Measurements from ENCODE around the gene RAB11A.

The RAB11A gene

DNA sequence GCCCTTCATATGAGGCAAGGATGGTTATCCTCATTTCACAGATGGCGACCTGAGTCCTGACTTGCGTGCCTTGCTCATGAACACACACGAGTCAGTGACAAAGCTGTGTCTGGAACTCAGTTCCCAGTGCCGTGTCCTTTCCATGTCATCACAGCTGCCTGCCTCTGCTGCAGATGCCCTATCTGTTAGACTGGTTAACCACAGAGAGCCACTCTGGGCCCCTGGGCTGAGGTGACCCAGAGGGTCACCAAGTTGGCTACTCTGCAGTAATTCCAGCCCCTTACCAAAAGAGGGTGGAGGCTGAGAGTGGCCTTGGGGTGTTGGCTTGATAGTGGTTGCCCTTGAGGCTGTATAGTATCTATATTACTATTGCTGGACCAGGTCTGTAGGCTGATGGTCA is 41.0 kb downstream of the RAB11A start:
- H3K9me3 ChIP-seq (ENCODE audit: insufficient read depth, low read depth, low read length): no peaks in the 10 kb centered on the region
- no peak overlapping the region for H3K4me3 ChIP-seq (ENCODE audit: low read length, poor library complexity, severe bottlenecking)
- peaks cover 24% of the 10 kb centered on the region; the same call in 1 of the 2 replicates for H3K36me3 ChIP-seq (ENCODE audit: insufficient read depth, low read length)
- H3K4me2 ChIP-seq (ENCODE audit: low read depth, low read length, poor library complexity, severe bottlenecking): no peak overlapping the region
- no peak overlapping the region for H3K9ac ChIP-seq (ENCODE audit: low read depth, low read length, poor library complexity, severe bottlenecking)
- H3K79me2 ChIP-seq (ENCODE audit: insufficient read depth, low read length): no peaks in the 10 kb centered on the region
- H3K4me1 ChIP-seq (ENCODE audit: insufficient read depth, low read length, poor library complexity, severe bottlenecking): no peaks in the 10 kb centered on the region
- H3F3A ChIP-seq (ENCODE audit: low read depth): no peaks in the 10 kb centered on the region
- no peaks in the 10 kb centered on the region for H4K20me1 ChIP-seq (ENCODE audit: insufficient read depth, low read length, poor library complexity, severe bottlenecking)
- no peaks in the 10 kb centered on the region for H3K9me2 ChIP-seq (replicated peaks; ENCODE audit: low read depth, low read length)
- TF ChIP-seq, protein P1, sequence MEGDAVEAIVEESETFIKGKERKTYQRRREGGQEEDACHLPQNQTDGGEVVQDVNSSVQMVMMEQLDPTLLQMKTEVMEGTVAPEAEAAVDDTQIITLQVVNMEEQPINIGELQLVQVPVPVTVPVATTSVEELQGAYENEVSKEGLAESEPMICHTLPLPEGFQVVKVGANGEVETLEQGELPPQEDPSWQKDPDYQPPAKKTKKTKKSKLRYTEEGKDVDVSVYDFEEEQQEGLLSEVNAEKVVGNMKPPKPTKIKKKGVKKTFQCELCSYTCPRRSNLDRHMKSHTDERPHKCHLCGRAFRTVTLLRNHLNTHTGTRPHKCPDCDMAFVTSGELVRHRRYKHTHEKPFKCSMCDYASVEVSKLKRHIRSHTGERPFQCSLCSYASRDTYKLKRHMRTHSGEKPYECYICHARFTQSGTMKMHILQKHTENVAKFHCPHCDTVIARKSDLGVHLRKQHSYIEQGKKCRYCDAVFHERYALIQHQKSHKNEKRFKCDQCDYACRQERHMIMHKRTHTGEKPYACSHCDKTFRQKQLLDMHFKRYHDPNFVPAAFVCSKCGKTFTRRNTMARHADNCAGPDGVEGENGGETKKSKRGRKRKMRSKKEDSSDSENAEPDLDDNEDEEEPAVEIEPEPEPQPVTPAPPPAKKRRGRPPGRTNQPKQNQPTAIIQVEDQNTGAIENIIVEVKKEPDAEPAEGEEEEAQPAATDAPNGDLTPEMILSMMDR (conservative IDR thresholded peaks at IDR 0.05; ENCODE audit: low read length): no peak
- no peak for TF ChIP-seq EZH2phosphoT487 (IDR thresholded peaks at IDR 0.05; ENCODE audit: borderline replicate concordance)
- H3K27me3 ChIP-seq (ENCODE audit: insufficient read depth, low read length, poor library complexity, severe bottlenecking): no peaks in the 10 kb centered on the region
- H2AFZ ChIP-seq (ENCODE audit: low read length): no peak overlapping the region

DNA sequence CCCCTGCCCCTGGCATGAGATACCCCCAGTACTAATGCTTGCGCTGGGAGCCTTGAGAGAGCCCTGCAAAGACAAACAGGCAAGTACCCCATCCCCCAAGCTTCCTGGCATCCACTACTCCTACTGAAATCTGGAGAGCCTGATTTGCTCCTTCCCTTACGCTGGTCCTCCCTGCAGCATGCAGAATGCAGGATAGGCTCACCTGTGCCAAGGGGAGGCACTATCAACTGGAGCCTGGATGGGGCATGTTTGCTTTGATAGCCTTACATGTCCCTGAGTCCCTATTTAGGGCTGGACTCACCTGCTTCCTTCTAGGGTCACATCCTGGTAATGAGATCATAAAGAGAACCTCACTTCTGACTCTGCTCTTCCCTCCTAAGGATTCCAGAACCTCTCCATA is 42.9 kb downstream of the RAB11A start:
- no peak overlapping the region for H2AFZ ChIP-seq (ENCODE audit: low read length)
- no peaks in the 10 kb centered on the region for H4K20me1 ChIP-seq (ENCODE audit: insufficient read depth, low read length, poor library complexity, severe bottlenecking)
- no peak overlapping the region for H3K4me3 ChIP-seq (ENCODE audit: low read length, poor library complexity, severe bottlenecking)
- no peak overlapping the region for H3K4me2 ChIP-seq (ENCODE audit: low read depth, low read length, poor library complexity, severe bottlenecking)
- TF ChIP-seq EZH2phosphoT487 (IDR thresholded peaks at IDR 0.05; ENCODE audit: borderline replicate concordance): no peak
- TF ChIP-seq, protein P1 (conservative IDR thresholded peaks at IDR 0.05; ENCODE audit: low read length): no peak
- no peaks in the 10 kb centered on the region for H3K4me1 ChIP-seq (ENCODE audit: insufficient read depth, low read length, poor library complexity, severe bottlenecking)
- no peaks in the 10 kb centered on the region for H3K9me2 ChIP-seq (replicated peaks; ENCODE audit: low read depth, low read length)
- H3K9ac ChIP-seq (ENCODE audit: low read depth, low read length, poor library complexity, severe bottlenecking): no peak overlapping the region
- H3F3A ChIP-seq (ENCODE audit: low read depth): no peaks in the 10 kb centered on the region
- peaks cover 9% of the 10 kb centered on the region; the same call in 1 of the 2 replicates for H3K36me3 ChIP-seq (ENCODE audit: insufficient read depth, low read length)
- H3K79me2 ChIP-seq (ENCODE audit: insufficient read depth, low read length): no peaks in the 10 kb centered on the region
- H3K27me3 ChIP-seq (ENCODE audit: insufficient read depth, low read length, poor library complexity, severe bottlenecking): no peaks in the 10 kb centered on the region
- H3K9me3 ChIP-seq (ENCODE audit: insufficient read depth, low read depth, low read length): no peaks in the 10 kb centered on the region

DNA sequence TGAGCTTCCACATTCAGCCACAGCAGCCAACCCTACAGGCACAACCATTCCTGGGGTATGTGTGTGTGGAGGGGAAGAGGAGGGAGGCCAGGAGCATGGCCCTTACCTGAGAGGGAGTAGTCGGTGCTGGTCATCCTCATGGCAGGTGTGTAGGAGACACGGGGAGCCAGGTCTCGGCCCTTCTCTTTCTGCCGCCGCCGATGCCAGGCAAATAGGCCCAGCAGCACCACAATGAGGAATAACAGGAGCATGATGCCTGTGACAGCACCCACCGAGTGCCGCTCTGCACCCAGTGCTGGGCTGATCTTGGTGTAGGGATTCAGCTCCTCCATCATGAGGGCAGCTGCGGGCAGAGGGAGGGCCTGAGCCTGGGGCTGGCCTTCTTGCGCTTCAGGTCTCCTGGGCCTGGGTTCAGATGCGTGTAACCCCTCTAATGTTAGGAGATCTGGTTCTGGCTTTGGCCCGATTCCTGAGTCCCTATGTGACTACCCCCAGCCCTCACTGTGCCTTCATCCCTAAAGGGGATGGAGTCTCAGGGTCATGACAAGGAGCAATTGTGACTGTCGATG is 44.4 kb downstream of the RAB11A start:
- H3K36me3 ChIP-seq (ENCODE audit: insufficient read depth, low read length): peaks cover 5% of the 10 kb centered on the region; the same call in 1 of the 2 replicates
- H3K4me3 ChIP-seq (ENCODE audit: low read length, poor library complexity, severe bottlenecking): no peak overlapping the region
- no peaks in the 10 kb centered on the region for H3K9me3 ChIP-seq (ENCODE audit: insufficient read depth, low read depth, low read length)
- no peak overlapping the region for H3K4me2 ChIP-seq (ENCODE audit: low read depth, low read length, poor library complexity, severe bottlenecking)
- H3F3A ChIP-seq (ENCODE audit: low read depth): no peaks in the 10 kb centered on the region
- no peaks in the 10 kb centered on the region for H4K20me1 ChIP-seq (ENCODE audit: insufficient read depth, low read length, poor library complexity, severe bottlenecking)
- H3K9ac ChIP-seq (ENCODE audit: low read depth, low read length, poor library complexity, severe bottlenecking): no peak overlapping the region
- H3K79me2 ChIP-seq (ENCODE audit: insufficient read depth, low read length): no peaks in the 10 kb centered on the region
- TF ChIP-seq, protein P1 (conservative IDR thresholded peaks at IDR 0.05; ENCODE audit: low read length): no peak
- no peak for TF ChIP-seq EZH2phosphoT487 (IDR thresholded peaks at IDR 0.05; ENCODE audit: borderline replicate concordance)
- H3K9me2 ChIP-seq (replicated peaks; ENCODE audit: low read depth, low read length): no peaks in the 10 kb centered on the region
- H3K4me1 ChIP-seq (ENCODE audit: insufficient read depth, low read length, poor library complexity, severe bottlenecking): no peaks in the 10 kb centered on the region
- no peak overlapping the region for H2AFZ ChIP-seq (ENCODE audit: low read length)
- H3K27me3 ChIP-seq (ENCODE audit: insufficient read depth, low read length, poor library complexity, severe bottlenecking): no peaks in the 10 kb centered on the region
